ENCODE data around the gene CTNNA2.

DNA sequence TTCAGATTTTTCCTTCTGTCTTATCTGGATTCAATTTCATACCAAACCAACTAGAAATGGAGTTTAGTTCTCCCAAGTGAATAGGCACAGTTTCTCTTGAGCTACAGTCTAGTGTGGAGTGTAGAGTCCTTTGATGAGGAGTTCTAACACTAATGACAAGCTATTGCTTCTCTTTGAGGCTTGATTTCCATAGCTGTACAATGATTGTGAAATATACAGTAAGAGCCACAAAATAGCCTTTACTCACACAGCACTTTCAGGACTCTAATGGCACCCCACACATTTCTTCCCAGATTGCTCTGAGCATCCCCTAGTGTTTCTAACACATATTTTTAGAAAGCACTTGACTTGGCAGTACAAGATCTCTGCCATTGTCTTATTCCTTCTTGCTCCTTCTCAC lies 638.4 kb downstream of the CTNNA2 start:
- no peak for TF ChIP-seq OSR1 (CRISPR knock-in tag; IDR thresholded peaks at IDR 0.05)
- no peak for TF ChIP-seq SNAI2 (CRISPR knock-in tag; IDR thresholded peaks at IDR 0.05)
- TF ChIP-seq, protein P1, sequence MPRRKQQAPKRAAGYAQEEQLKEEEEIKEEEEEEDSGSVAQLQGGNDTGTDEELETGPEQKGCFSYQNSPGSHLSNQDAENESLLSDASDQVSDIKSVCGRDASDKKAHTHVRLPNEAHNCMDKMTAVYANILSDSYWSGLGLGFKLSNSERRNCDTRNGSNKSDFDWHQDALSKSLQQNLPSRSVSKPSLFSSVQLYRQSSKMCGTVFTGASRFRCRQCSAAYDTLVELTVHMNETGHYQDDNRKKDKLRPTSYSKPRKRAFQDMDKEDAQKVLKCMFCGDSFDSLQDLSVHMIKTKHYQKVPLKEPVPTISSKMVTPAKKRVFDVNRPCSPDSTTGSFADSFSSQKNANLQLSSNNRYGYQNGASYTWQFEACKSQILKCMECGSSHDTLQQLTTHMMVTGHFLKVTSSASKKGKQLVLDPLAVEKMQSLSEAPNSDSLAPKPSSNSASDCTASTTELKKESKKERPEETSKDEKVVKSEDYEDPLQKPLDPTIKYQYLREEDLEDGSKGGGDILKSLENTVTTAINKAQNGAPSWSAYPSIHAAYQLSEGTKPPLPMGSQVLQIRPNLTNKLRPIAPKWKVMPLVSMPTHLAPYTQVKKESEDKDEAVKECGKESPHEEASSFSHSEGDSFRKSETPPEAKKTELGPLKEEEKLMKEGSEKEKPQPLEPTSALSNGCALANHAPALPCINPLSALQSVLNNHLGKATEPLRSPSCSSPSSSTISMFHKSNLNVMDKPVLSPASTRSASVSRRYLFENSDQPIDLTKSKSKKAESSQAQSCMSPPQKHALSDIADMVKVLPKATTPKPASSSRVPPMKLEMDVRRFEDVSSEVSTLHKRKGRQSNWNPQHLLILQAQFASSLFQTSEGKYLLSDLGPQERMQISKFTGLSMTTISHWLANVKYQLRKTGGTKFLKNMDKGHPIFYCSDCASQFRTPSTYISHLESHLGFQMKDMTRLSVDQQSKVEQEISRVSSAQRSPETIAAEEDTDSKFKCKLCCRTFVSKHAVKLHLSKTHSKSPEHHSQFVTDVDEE (CRISPR knock-in tag; IDR thresholded peaks at IDR 0.05): no peak
- no peak for TF ChIP-seq ZFP30 (CRISPR knock-in tag; IDR thresholded peaks at IDR 0.05)
- TF ChIP-seq GLIS3 (CRISPR knock-in tag; IDR thresholded peaks at IDR 0.05): no peak
- TF ChIP-seq, protein P2, sequence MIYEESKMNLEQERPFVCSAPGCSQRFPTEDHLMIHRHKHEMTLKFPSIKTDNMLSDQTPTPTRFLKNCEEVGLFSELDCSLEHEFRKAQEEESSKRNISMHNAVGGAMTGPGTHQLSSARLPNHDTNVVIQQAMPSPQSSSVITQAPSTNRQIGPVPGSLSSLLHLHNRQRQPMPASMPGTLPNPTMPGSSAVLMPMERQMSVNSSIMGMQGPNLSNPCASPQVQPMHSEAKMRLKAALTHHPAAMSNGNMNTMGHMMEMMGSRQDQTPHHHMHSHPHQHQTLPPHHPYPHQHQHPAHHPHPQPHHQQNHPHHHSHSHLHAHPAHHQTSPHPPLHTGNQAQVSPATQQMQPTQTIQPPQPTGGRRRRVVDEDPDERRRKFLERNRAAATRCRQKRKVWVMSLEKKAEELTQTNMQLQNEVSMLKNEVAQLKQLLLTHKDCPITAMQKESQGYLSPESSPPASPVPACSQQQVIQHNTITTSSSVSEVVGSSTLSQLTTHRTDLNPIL (CRISPR knock-in tag; IDR thresholded peaks at IDR 0.05; ENCODE audit: low read depth): no peak
- TF ChIP-seq, protein P3, sequence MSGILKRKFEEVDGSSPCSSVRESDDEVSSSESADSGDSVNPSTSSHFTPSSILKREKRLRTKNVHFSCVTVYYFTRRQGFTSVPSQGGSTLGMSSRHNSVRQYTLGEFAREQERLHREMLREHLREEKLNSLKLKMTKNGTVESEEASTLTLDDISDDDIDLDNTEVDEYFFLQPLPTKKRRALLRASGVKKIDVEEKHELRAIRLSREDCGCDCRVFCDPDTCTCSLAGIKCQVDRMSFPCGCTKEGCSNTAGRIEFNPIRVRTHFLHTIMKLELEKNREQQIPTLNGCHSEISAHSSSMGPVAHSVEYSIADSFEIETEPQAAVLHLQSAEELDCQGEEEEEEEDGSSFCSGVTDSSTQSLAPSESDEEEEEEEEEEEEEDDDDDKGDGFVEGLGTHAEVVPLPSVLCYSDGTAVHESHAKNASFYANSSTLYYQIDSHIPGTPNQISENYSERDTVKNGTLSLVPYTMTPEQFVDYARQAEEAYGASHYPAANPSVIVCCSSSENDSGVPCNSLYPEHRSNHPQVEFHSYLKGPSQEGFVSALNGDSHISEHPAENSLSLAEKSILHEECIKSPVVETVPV (CRISPR knock-in tag; IDR thresholded peaks at IDR 0.05): no peak
